GM06990 (cell line): Measurements from ENCODE around the gene PNPLA8.

Experiments used
- DNase-seq: peaks from one replicate; pipeline ENCODE4 v3.0.0-alpha.2; 2011; ENCODE audit not compliant: insufficient read length; ENCODE audit errors: extremely low read depth
- H3K27me3 ChIP-seq: replicated peaks from 2 replicates; pipeline ENCODE4 v1.6.0; 2011; ENCODE audit warnings: low read length; ENCODE audit not compliant: control insufficient read depth, insufficient read depth
- H3K36me3 ChIP-seq: 2 replicates; pipeline ENCODE4 v1.5.1; 2011; ENCODE audit warnings: low read length; ENCODE audit not compliant: control insufficient read depth, insufficient read depth
- H3K4me3 ChIP-seq: replicated peaks from 2 replicates; pipeline ENCODE4 v1.5.1; 2011; ENCODE audit warnings: low read depth, mild to moderate bottlenecking, control low read depth, low read length
- TF ChIP-seq, protein P1 (sequence below): IDR thresholded peaks from 2 replicates; pipeline ENCODE4 v1.5.1; 2011; ENCODE audit warnings: low read length, control low read depth, mild to moderate bottlenecking, inconsistent platforms; ENCODE audit not compliant: insufficient read depth, poor library complexity, severe bottlenecking

PNPLA8 gene

DNA sequence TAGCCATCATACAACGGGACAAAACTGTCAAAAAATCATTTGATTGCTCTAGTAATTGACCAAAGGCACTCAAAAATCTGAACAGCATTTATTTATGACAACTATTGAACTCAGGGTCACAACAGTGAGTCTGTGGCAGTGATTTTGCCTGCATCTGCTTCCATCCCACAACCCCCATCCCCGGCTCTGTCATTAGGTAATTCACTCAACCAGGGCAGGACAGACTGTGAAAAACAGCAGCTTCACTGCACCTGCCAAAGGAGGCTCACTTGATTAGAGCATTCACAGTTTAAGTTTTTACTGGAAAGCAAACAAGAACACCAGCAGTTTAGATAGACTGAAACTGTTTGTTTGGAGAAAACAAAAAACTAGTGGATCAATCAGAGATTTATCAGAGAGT, 91.9 kb downstream of the PNPLA8 start:
- Histone ChIP-seq H3K36me3 (no peaks in the 10 kb centered on the region), H3K4me3 (no peak overlapping the region), H3K27me3 (no peaks in the 10 kb centered on the region)
- TF ChIP-seq, protein P1, sequence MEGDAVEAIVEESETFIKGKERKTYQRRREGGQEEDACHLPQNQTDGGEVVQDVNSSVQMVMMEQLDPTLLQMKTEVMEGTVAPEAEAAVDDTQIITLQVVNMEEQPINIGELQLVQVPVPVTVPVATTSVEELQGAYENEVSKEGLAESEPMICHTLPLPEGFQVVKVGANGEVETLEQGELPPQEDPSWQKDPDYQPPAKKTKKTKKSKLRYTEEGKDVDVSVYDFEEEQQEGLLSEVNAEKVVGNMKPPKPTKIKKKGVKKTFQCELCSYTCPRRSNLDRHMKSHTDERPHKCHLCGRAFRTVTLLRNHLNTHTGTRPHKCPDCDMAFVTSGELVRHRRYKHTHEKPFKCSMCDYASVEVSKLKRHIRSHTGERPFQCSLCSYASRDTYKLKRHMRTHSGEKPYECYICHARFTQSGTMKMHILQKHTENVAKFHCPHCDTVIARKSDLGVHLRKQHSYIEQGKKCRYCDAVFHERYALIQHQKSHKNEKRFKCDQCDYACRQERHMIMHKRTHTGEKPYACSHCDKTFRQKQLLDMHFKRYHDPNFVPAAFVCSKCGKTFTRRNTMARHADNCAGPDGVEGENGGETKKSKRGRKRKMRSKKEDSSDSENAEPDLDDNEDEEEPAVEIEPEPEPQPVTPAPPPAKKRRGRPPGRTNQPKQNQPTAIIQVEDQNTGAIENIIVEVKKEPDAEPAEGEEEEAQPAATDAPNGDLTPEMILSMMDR = no peak
- DNase-seq = no peak

- DNase-seq = no peak
- TF ChIP-seq, protein P1 = no peak
- H3K27me3 ChIP-seq = no peaks in the 10 kb centered on the region
- H3K36me3 ChIP-seq = no peaks in the 10 kb centered on the region
- H3K4me3 ChIP-seq = no peak overlapping the region
Observed at GRCh38 chr7:108431099-108431498, 94.8 kb downstream of the PNPLA8 start.

GRCh38 chr7:108430664-108431063, 95.3 kb downstream of the PNPLA8 start:
- DNase-seq = no peak
- no peaks in the 10 kb centered on the region for H3K36me3 ChIP-seq
- H3K27me3 ChIP-seq = no peaks in the 10 kb centered on the region
- TF ChIP-seq, protein P1 = no peak
- H3K4me3 ChIP-seq = no peak overlapping the region

DNA sequence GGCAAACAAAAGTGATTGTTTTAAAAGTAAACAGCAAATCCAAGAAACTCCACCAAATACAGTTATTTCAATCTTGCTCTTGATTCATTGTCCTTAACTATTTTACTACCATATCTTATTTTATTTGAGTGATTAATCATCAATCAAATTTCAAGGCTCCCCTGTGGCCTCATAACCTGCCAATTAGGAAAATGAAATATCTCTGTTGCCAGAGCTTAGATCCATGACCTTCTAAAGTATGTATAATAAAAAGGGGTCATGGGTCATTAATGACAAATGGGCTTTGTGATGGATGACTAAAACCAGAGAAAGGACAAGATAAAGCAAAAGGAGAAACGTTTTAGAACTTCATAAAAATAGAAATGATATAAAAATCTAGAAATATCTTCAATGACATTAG, 98.2 kb downstream of the PNPLA8 start:
- Histone ChIP-seq H3K4me3 (no peak overlapping the region), H3K27me3 (no peaks in the 10 kb centered on the region), H3K36me3 (no peaks in the 10 kb centered on the region)
- DNase-seq = no peak
- TF ChIP-seq, protein P1 = no peak

DNA sequence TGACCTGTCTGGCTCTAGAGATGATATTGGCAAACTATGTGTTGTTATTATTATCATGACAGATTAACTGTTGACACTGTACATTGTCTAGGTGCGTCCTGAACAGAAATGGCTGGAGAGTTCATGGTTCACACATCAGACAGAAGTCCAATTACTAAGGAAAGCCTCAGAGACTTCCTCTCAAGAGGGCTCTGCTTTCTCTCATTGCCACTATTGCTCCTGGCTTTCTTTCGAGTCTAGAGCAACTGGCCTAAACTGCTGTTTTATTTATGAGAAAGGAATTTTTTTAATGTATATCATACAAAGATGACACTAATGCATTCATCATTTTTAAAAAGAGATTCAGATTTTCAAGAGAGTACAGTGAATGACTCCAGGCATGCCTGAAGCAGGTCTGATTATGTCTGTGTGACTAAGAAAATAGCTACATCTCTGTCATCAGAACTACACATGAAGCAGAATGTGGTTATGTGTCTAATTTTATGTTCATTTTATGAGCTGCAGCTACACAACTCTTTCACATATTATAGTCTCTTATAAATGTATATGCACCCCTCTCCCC, 100.1 kb downstream of the PNPLA8 start:
- no peaks in the 10 kb centered on the region for H3K36me3 ChIP-seq
- TF ChIP-seq, protein P1 = no peak
- no peak overlapping the region for H3K4me3 ChIP-seq
- H3K27me3 ChIP-seq = no peaks in the 10 kb centered on the region
- DNase-seq = no peak

- no peak overlapping the region for H3K4me3 ChIP-seq
- TF ChIP-seq, protein P1 = no peak
- H3K27me3 ChIP-seq = no peaks in the 10 kb centered on the region
- no peaks in the 10 kb centered on the region for H3K36me3 ChIP-seq
- DNase-seq = no peak
Observed at GRCh38 chr7:108424013-108424412, 101.9 kb downstream of the PNPLA8 start.
